GM21390 (cell line): ENCODE results near the gene LMBR1.
"Not testable (repeated sequence)": the region's sequence is repeated elsewhere in the genome, so short reads cannot be mapped to it uniquely, and the experiment has no call there.

ENCODE experiments used
- ATAC-seq: cut with Tn5 transposase; IDR thresholded peaks from one replicate; pipeline ENCODE4 v1.9.1; 2021; ENCODE audit not compliant: unreplicated experiment

The LMBR1 gene

GRCh38 chr7:156857757-156858156 is 35.2 kb downstream of the LMBR1 start:
- no peak for ATAC-seq

DNA sequence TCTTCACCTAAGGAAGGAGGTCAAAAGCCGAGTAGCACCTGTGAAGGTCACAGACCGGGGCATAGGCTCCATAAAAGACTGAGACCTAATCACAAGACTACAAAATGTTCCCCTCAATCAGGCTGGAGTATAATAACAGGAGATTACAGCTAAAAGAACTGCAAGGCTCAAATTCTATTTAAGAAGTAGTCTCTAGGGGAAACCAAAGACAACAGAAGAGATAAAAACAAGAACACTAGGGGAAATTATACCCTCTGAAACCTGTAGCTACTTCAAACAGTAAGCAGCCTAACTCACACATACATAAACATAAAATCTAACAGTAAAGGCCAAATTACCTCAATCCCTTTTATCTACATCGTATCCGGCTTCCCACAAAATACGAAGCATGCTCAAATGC is 38.3 kb downstream of the LMBR1 start:
- no peak for ATAC-seq

- ATAC-seq: no peak
Measured at GRCh38 chr7:156848979-156849378, 44.0 kb downstream of the LMBR1 start.

- no peak for ATAC-seq
Measured at GRCh38 chr7:156845379-156846101, 47.4 kb downstream of the LMBR1 start.

- ATAC-seq: not testable (repeated sequence)
Measured at GRCh38 chr7:156843582-156843981, 49.4 kb downstream of the LMBR1 start.

- ATAC-seq: no peak
Measured at GRCh38 chr7:156843157-156843556, 49.8 kb downstream of the LMBR1 start.

DNA sequence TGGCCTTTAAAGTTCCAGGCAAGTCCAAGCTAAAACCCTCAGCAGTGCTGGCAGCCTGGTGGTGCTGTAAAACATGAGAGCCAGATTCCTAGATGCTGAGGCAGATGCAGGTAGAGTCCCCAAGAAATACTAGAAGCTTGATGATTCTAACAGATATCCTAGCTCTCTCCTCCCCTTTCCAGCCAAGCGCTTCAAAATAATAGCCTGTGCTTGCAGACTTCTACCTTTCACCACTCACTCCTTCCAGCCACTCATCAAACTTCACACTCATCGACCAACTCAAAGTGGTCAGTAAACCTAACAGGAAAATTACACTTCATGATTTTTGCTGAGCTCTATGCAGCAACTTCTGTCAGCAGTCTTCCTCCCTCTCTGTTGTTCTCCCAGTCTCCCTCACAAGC is 50.2 kb downstream of the LMBR1 start:
- ATAC-seq: no peak

DNA sequence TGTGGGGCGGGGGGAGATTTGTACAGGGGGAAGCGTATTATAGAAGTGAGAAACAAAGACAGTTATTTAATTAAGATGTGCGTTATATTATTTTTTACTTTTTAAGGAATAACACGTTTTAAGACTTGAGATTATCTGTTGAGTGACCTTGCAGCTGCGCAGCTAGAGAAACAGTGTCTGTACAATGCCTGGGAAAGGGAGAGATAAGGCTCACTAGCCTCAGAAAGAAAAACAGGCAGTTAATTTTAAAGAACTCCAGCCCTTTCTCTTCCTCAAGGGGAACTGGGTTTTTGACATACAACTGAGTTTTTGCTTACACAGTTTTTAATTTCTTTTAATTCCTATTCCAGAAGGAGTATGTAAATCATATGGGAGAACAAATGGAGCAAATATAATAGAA is 50.7 kb downstream of the LMBR1 start:
- no peak for ATAC-seq

GRCh38 chr7:156841497-156841896 is 51.5 kb downstream of the LMBR1 start:
- no peak for ATAC-seq

- ATAC-seq: no peak
Measured at GRCh38 chr7:156840134-156840533, 52.8 kb downstream of the LMBR1 start.

DNA sequence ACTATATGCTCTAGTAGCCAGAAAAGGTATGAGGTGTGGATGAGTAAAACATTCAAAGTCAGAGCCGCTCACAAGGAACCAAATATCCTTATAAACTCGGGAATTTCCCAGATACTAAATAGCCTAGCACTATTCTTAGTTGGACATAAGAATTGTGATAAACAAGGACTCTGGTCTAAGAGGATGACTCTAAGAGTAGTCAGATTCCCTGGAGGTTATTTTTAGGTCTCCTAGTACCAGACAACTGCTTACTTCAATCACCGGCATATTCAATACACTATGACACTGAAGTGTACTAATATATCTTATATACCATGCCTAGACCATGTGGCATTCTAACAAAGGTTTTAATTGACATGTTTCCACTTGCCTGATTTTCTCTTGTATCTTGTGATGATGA is 56.5 kb downstream of the LMBR1 start:
- ATAC-seq: no peak

GRCh38 chr7:156834462-156834861 is 58.5 kb downstream of the LMBR1 start:
- ATAC-seq: no peak

GRCh38 chr7:156833312-156833711 is 59.7 kb downstream of the LMBR1 start:
- ATAC-seq: no peak

DNA sequence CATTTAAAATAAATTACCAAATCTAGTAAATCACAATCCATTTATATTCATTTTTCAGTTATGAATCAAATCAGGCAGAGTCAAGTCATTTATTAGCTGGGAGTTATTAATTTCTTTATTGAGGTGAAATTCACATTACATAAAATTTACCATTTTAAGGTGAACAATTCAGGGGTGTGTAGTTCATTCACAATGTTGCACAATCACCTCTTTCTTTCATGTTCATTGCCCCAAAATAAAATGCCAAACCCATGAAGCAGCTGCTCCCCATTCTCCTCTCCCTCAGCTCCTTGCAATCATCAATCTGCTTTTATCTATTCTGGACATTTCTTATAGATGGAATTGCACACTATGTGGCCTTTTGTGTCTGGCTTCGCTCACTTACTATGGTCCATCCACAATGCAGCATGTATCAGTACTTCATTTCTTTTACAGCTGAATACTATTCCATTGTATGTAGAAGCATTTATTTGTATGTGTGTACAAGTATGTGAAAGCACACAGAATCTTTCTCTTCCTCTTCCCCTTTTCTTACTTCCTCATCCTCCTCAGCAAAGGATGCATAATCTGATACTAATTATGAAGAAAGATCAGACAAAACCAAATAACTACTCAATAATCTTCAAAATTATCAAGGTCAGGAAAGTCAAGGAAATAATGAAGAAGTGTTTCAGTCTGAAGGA is 60.6 kb downstream of the LMBR1 start:
- no peak for ATAC-seq

- no peak for ATAC-seq
Measured at GRCh38 chr7:156829669-156830336, 63.2 kb downstream of the LMBR1 start.

DNA sequence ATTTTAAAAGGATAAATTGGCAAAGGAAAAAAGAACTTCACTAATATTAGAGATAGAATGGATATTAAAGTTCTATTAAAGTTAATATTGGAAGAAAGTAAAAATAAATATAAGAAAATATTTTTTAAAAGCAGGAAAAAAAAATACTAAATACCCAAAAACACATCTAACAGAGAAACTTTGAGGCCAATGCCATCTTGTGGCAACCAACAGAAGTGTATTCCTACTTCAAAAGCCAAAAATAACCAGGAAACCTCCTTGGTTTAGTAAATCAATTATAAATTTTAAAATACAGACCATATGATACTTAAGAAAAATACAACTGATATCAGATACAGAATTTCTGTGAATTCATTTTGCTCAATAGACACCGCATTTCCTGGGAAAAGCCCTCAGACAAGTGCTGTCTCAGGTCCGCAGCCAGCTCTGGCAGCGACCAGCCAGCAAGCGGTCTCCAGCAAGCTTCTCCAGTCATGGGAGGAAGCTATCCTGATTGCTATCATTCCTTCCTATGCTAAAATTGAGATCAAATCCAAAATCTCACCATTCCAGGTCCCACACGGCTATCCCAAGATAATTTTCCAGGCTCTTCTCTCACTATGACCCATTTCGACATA is 65.3 kb downstream of the LMBR1 start:
- no peak for ATAC-seq

GRCh38 chr7:156823435-156823834 is 69.5 kb downstream of the LMBR1 start:
- no peak for ATAC-seq

- ATAC-seq: no peak
Measured at GRCh38 chr7:156820445-156821063, 72.4 kb downstream of the LMBR1 start.

GRCh38 chr7:156819733-156820295 is 73.2 kb downstream of the LMBR1 start:
- ATAC-seq: no peak

GRCh38 chr7:156818133-156818532 is 74.8 kb downstream of the LMBR1 start:
- ATAC-seq: no peak
